ENCODE data around the gene HOXA1.

- no peak for TF ChIP-seq ZNF8 (CRISPR knock-in tag; IDR thresholded peaks at IDR 0.05)
- no peak for TF ChIP-seq ARNTL (CRISPR knock-in tag; IDR thresholded peaks at IDR 0.05; ENCODE audit: borderline replicate concordance, low read depth)
- TF ChIP-seq POU6F1 (CRISPR knock-in tag; IDR thresholded peaks at IDR 0.05; ENCODE audit: borderline replicate concordance, low read depth), result no peak
- TF ChIP-seq ZFP3 (CRISPR knock-in tag; IDR thresholded peaks at IDR 0.05), result no peak
These were observed 31.6 kb downstream of the HOXA1 start for GRCh38 chr7:27064159-27064558.
